ENCODE data around the gene ZFPL1. TPM values are rescaled to one million over a fixed set of nuclear protein-coding genes. Genes with fewer than 3 reads are reported as not detected.

The ZFPL1 gene
- polyA plus RNA-seq (2012; ENCODE audit: insufficient read depth, insufficient read length): 33.6 TPM

GRCh38 chr11:65083834-65084597 lies at the start of gene ZFPL1, which contains the start of gene CDCA5:
TSS of gene ZFPL1 (plus strand) at chr11:65084222. CDS start at chr11:65084699, 477 bp downstream.
TSS of gene CDCA5 (minus strand) at chr11:65084040. CDS start at chr11:65083978, 62 bp downstream.
- H3K4me3 ChIP-seq (ENCODE audit: low read length): peak within 1 kb of the TSS; percentile 99
- DNase-seq (ENCODE audit: low read depth, low spot score): peak; percentile 94

- no peak for DNase-seq (ENCODE audit: low read depth, low spot score)
- H3K4me3 ChIP-seq (ENCODE audit: low read length): no peak overlapping the region
Measured at GRCh38 chr11:65034423-65034822, 49.6 kb upstream of the ZFPL1 start.

GRCh38 chr11:65035579-65035978 lies 48.4 kb upstream of the ZFPL1 start:
- no peak overlapping the region for H3K4me3 ChIP-seq (ENCODE audit: low read length)
- no peak for DNase-seq (ENCODE audit: low read depth, low spot score)

- DNase-seq (ENCODE audit: low read depth, low spot score): no peak
- H3K4me3 ChIP-seq (ENCODE audit: low read length): no peak overlapping the region
Measured at GRCh38 chr11:65036931-65037330, 47.1 kb upstream of the ZFPL1 start.

- H3K4me3 ChIP-seq (ENCODE audit: low read length): peak overlapping the region; percentile 65
- DNase-seq (ENCODE audit: low read depth, low spot score): no peak
Measured at GRCh38 chr11:65040520-65040846, 43.5 kb upstream of the ZFPL1 start.

- peak; percentile 96 for DNase-seq (ENCODE audit: low read depth, low spot score)
- peak within 1 kb of the TSS; percentile 65 for H3K4me3 ChIP-seq (ENCODE audit: low read length)
Measured at GRCh38 chr11:65040847-65041622, 43.0 kb upstream of the ZFPL1 start, which contains the start of gene SAC3D1. TSS of gene SAC3D1 (plus strand) at chr11:65041210. CDS start at chr11:65041293, 83 bp downstream.

- DNase-seq (ENCODE audit: low read depth, low spot score): no peak
- H3K4me3 ChIP-seq (ENCODE audit: low read length): no peak overlapping the region
Measured at GRCh38 chr11:65042891-65043290, 41.1 kb upstream of the ZFPL1 start.

GRCh38 chr11:65043881-65044501 lies 40.0 kb upstream of the ZFPL1 start:
- H3K4me3 ChIP-seq (ENCODE audit: low read length): no peak overlapping the region
- no peak for DNase-seq (ENCODE audit: low read depth, low spot score)

- no peak for DNase-seq (ENCODE audit: low read depth, low spot score)
- H3K4me3 ChIP-seq (ENCODE audit: low read length): no peak overlapping the region
Measured at GRCh38 chr11:65045061-65045460, 39.0 kb upstream of the ZFPL1 start.

GRCh38 chr11:65045728-65046127 lies 38.3 kb upstream of the ZFPL1 start:
- DNase-seq (ENCODE audit: low read depth, low spot score): no peak
- no peak overlapping the region for H3K4me3 ChIP-seq (ENCODE audit: low read length)

GRCh38 chr11:65047581-65048422 lies 36.2 kb upstream of the ZFPL1 start:
- no peak overlapping the region for H3K4me3 ChIP-seq (ENCODE audit: low read length)
- DNase-seq (ENCODE audit: low read depth, low spot score): no peak

GRCh38 chr11:65051398-65051858 lies 32.6 kb upstream of the ZFPL1 start:
- DNase-seq (ENCODE audit: low read depth, low spot score): no peak
- H3K4me3 ChIP-seq (ENCODE audit: low read length): no peak overlapping the region

GRCh38 chr11:65053827-65054508 lies 30.1 kb upstream of the ZFPL1 start:
- no peak for DNase-seq (ENCODE audit: low read depth, low spot score)
- H3K4me3 ChIP-seq (ENCODE audit: low read length): no peak overlapping the region

- DNase-seq (ENCODE audit: low read depth, low spot score): no peak
- H3K4me3 ChIP-seq (ENCODE audit: low read length): no peak overlapping the region
Measured at GRCh38 chr11:65055538-65055937, 28.5 kb upstream of the ZFPL1 start.

- DNase-seq (ENCODE audit: low read depth, low spot score): no peak
- no peak overlapping the region for H3K4me3 ChIP-seq (ENCODE audit: low read length)
Measured at GRCh38 chr11:65056999-65057398, 27.0 kb upstream of the ZFPL1 start.

GRCh38 chr11:65057526-65057925 lies 26.5 kb upstream of the ZFPL1 start:
- H3K4me3 ChIP-seq (ENCODE audit: low read length): no peak overlapping the region
- DNase-seq (ENCODE audit: low read depth, low spot score): no peak

GRCh38 chr11:65058012-65058411 lies 26.0 kb upstream of the ZFPL1 start:
- DNase-seq (ENCODE audit: low read depth, low spot score): no peak
- no peak overlapping the region for H3K4me3 ChIP-seq (ENCODE audit: low read length)

- DNase-seq (ENCODE audit: low read depth, low spot score): no peak
- no peak within 1 kb of the TSS for H3K4me3 ChIP-seq (ENCODE audit: low read length)
Measured at GRCh38 chr11:65058419-65059054, 25.5 kb upstream of the ZFPL1 start, which contains the start of gene NAALADL1. TSS of gene NAALADL1 (minus strand) at chr11:65058553. CDS start at chr11:65058521, 32 bp downstream.
